Measurements from ENCODE around the gene KRT27. TPM values are rescaled to one million over a fixed set of nuclear protein-coding genes. Genes with fewer than 3 reads are reported as not detected.

KRT27 gene
- total and polyA plus RNA-seq, 9 of the 15 experiments (the other 6 are each of a cell fraction or from before 2014, with no cell fraction given) = 0.10 TPM; not detected in 8

GRCh38 chr17:40818733-40819527, 36.6 kb upstream of the KRT27 start (continued):
- peak; percentile 24; the same call in 1 of the 2 replicates for TF ChIP-seq MYC (IDR thresholded peaks at IDR 0.05; ENCODE audit: low read depth, low read length)
- TF ChIP-seq MYC (CRISPR knock-in tag; IDR thresholded peaks at IDR 0.05; ENCODE audit: borderline replicate concordance, low read depth) = no peak
- TF ChIP-seq, protein P1, sequence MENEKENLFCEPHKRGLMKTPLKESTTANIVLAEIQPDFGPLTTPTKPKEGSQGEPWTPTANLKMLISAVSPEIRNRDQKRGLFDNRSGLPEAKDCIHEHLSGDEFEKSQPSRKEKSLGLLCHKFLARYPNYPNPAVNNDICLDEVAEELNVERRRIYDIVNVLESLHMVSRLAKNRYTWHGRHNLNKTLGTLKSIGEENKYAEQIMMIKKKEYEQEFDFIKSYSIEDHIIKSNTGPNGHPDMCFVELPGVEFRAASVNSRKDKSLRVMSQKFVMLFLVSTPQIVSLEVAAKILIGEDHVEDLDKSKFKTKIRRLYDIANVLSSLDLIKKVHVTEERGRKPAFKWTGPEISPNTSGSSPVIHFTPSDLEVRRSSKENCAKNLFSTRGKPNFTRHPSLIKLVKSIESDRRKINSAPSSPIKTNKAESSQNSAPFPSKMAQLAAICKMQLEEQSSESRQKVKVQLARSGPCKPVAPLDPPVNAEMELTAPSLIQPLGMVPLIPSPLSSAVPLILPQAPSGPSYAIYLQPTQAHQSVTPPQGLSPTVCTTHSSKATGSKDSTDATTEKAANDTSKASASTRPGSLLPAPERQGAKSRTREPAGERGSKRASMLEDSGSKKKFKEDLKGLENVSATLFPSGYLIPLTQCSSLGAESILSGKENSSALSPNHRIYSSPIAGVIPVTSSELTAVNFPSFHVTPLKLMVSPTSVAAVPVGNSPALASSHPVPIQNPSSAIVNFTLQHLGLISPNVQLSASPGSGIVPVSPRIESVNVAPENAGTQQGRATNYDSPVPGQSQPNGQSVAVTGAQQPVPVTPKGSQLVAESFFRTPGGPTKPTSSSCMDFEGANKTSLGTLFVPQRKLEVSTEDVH (IDR thresholded peaks at IDR 0.05; ENCODE audit: low read depth, partially characterized antibody) = peak; percentile 51
- TF ChIP-seq SMARCE1 (IDR thresholded peaks at IDR 0.05) = 0 out of 2 replicates have a peak, but pooled peaks have one; percentile 42
- TF ChIP-seq ATF3 (IDR thresholded peaks at IDR 0.05) = peak; percentile 64
- peak; percentile 31; the same call in 1 of the 2 replicates for TF ChIP-seq ATF3 (CRISPR knock-in tag; conservative IDR thresholded peaks at IDR 0.05)
- peak; percentile 98 for TF ChIP-seq GABPA (tag; conservative IDR thresholded peaks at IDR 0.05; ENCODE audit: low read depth)
- peak; percentile 81 for TF ChIP-seq ELF1 (tag; IDR thresholded peaks at IDR 0.05)
- peak; percentile 71 for TF ChIP-seq EP400 (IDR thresholded peaks at IDR 0.05)
- no peak for TF ChIP-seq MTF1 (CRISPR knock-in tag; IDR thresholded peaks at IDR 0.05; ENCODE audit: borderline replicate concordance)
- peak; percentile 81 to 91; a peak in 3 of 4 replicates for TF ChIP-seq ETV6 (IDR thresholded peaks at IDR 0.05; ENCODE audit: borderline replicate concordance in 1 of 2, low read depth in 2 of 2, low read length in 1 of 2)
- TF ChIP-seq ETV6 (CRISPR knock-in tag; IDR thresholded peaks at IDR 0.05; ENCODE audit: borderline replicate concordance) = no peak
- TF ChIP-seq ETV5 (CRISPR knock-in tag; IDR thresholded peaks at IDR 0.05; ENCODE audit: low read depth) = peak; percentile 40; the same call in 1 of the 2 replicates
- peak; percentile 92 for TF ChIP-seq NR2C1 (IDR thresholded peaks at IDR 0.05)
- peak; percentile 85 for TF ChIP-seq NR2C1 (tag; IDR thresholded peaks at IDR 0.05)
- TF ChIP-seq, protein P2, sequence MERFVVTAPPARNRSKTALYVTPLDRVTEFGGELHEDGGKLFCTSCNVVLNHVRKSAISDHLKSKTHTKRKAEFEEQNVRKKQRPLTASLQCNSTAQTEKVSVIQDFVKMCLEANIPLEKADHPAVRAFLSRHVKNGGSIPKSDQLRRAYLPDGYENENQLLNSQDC (CRISPR knock-in tag; IDR thresholded peaks at IDR 0.05) = peak; percentile 96
- TF ChIP-seq ETS2 (tag; IDR thresholded peaks at IDR 0.05; ENCODE audit: borderline replicate concordance, poor library complexity, severe bottlenecking) = no peak
- TF ChIP-seq ARNT (IDR thresholded peaks at IDR 0.05) = peak in 1 of 2 experiments; percentile 87; a peak in 2 of 4 replicates
- TF ChIP-seq YBX1 (IDR thresholded peaks at IDR 0.05) = no peak
- TF ChIP-seq, protein P3, sequence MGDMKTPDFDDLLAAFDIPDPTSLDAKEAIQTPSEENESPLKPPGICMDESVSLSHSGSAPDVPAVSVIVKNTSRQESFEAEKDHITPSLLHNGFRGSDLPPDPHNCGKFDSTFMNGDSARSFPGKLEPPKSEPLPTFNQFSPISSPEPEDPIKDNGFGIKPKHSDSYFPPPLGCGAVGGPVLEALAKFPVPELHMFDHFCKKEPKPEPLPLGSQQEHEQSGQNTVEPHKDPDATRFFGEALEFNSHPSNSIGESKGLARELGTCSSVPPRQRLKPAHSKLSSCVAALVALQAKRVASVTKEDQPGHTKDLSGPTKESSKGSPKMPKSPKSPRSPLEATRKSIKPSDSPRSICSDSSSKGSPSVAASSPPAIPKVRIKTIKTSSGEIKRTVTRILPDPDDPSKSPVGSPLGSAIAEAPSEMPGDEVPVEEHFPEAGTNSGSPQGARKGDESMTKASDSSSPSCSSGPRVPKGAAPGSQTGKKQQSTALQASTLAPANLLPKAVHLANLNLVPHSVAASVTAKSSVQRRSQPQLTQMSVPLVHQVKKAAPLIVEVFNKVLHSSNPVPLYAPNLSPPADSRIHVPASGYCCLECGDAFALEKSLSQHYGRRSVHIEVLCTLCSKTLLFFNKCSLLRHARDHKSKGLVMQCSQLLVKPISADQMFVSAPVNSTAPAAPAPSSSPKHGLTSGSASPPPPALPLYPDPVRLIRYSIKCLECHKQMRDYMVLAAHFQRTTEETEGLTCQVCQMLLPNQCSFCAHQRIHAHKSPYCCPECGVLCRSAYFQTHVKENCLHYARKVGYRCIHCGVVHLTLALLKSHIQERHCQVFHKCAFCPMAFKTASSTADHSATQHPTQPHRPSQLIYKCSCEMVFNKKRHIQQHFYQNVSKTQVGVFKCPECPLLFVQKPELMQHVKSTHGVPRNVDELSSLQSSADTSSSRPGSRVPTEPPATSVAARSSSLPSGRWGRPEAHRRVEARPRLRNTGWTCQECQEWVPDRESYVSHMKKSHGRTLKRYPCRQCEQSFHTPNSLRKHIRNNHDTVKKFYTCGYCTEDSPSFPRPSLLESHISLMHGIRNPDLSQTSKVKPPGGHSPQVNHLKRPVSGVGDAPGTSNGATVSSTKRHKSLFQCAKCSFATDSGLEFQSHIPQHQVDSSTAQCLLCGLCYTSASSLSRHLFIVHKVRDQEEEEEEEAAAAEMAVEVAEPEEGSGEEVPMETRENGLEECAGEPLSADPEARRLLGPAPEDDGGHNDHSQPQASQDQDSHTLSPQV (IDR thresholded peaks at IDR 0.05) = 0 out of 2 replicates have a peak, but pooled peaks have one; percentile 23

Measured in K562 (cell line).